IMR-90 (cell line): ENCODE data around the gene RNF212.

Experiments used
- POLR2A ChIP-seq: IDR thresholded peaks from 2 replicates; pipeline ENCODE4 v1.6.1; 2012; ENCODE audit warnings: mild to moderate bottlenecking, low read depth, low read length
- TF ChIP-seq, protein P1 (sequence below): conservative IDR thresholded peaks from 2 replicates; pipeline ENCODE4 v1.5.1; 2012; ENCODE audit warnings: mild to moderate bottlenecking, low read depth, low read length, improper control_type of control experiment

DNA sequence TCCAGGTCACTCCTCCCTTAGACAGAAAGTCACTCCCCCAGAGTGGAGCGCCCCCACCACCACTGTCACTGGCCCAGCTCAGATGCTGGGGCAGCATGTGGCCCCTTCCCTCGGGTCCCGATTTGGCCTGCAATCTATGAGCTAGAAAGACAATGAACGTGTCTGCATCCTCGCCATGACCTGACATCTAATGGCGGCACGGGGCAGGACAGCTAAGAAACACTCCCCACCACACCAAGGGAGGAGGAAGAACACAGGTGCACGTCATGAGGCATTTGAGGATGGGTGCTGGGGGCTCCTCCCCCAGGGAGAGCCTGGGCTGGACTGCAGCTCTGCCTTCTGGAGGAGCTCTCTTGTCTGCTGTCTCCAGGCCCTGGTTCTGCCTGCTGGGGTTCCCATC, 8.7 kb downstream of the RNF212 start:
- TF ChIP-seq, protein P1, sequence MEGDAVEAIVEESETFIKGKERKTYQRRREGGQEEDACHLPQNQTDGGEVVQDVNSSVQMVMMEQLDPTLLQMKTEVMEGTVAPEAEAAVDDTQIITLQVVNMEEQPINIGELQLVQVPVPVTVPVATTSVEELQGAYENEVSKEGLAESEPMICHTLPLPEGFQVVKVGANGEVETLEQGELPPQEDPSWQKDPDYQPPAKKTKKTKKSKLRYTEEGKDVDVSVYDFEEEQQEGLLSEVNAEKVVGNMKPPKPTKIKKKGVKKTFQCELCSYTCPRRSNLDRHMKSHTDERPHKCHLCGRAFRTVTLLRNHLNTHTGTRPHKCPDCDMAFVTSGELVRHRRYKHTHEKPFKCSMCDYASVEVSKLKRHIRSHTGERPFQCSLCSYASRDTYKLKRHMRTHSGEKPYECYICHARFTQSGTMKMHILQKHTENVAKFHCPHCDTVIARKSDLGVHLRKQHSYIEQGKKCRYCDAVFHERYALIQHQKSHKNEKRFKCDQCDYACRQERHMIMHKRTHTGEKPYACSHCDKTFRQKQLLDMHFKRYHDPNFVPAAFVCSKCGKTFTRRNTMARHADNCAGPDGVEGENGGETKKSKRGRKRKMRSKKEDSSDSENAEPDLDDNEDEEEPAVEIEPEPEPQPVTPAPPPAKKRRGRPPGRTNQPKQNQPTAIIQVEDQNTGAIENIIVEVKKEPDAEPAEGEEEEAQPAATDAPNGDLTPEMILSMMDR, result no peak
- TF ChIP-seq POLR2A, result no peak
